Measurements from ENCODE around the gene DOK6.

GRCh38 chr18:69784815-69785214 is 384.1 kb downstream of the DOK6 start:
- TF ChIP-seq, protein P1, sequence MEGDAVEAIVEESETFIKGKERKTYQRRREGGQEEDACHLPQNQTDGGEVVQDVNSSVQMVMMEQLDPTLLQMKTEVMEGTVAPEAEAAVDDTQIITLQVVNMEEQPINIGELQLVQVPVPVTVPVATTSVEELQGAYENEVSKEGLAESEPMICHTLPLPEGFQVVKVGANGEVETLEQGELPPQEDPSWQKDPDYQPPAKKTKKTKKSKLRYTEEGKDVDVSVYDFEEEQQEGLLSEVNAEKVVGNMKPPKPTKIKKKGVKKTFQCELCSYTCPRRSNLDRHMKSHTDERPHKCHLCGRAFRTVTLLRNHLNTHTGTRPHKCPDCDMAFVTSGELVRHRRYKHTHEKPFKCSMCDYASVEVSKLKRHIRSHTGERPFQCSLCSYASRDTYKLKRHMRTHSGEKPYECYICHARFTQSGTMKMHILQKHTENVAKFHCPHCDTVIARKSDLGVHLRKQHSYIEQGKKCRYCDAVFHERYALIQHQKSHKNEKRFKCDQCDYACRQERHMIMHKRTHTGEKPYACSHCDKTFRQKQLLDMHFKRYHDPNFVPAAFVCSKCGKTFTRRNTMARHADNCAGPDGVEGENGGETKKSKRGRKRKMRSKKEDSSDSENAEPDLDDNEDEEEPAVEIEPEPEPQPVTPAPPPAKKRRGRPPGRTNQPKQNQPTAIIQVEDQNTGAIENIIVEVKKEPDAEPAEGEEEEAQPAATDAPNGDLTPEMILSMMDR (IDR thresholded peaks at IDR 0.05 in 4 of 5, conservative IDR thresholded peaks at IDR 0.05 in 1 of 5), result no peak
- TF ChIP-seq POLR2A (IDR thresholded peaks at IDR 0.05), result no peak
